Hepatocyte (in vitro differentiated cells): ENCODE data around the gene ERP29. TPM values are rescaled to one million over a fixed set of nuclear protein-coding genes. Genes with fewer than 3 reads are reported as not detected.

Experiments
- DNase-seq: peaks from one replicate; pipeline ENCODE4 v3.0.0-alpha.2; 2016; ENCODE audit warnings: low spot score
- H2AFZ ChIP-seq: fragments of 200-600 bp; sonication (generic); 2 replicates; pipeline ENCODE4 v1.6.0; 2016; ENCODE audit warnings: antibody characterized with exemption, mild to moderate bottlenecking
- H3K27ac ChIP-seq: fragments of 200-600 bp; sonication (generic); 2 replicates; pipeline ENCODE4 v1.5.1; 2016; ENCODE audit warnings: mild to moderate bottlenecking
- H3K27me3 ChIP-seq: fragments of 200-600 bp; sonication (generic); 2 replicates; pipeline ENCODE4 v1.6.1; 2016
- H3K36me3 ChIP-seq: fragments of 200-600 bp; sonication (generic); replicated peaks from 2 replicates; pipeline ENCODE4 v1.5.1; 2016; ENCODE audit warnings: low read depth; ENCODE audit not compliant: insufficient read depth
- H3K4me1 ChIP-seq: fragments of 200-600 bp; sonication (generic); 2 replicates; pipeline ENCODE4 v1.5.1; 2016; ENCODE audit warnings: mild to moderate bottlenecking, moderate library complexity; ENCODE audit not compliant: insufficient read depth
- H3K4me2 ChIP-seq: fragments of 200-600 bp; sonication (generic); 2 replicates; pipeline ENCODE4 v1.6.0; 2016
- H3K4me3 ChIP-seq: fragments of 200-600 bp; sonication (generic); 2 replicates; pipeline ENCODE4 v1.5.1; 2016; ENCODE audit warnings: mild to moderate bottlenecking
- H3K79me2 ChIP-seq: fragments of 200-600 bp; sonication (generic); 2 replicates; pipeline ENCODE4 v1.6.0; 2017; ENCODE audit warnings: mild to moderate bottlenecking
- H3K9me2 ChIP-seq: fragments of 200-600 bp; sonication (generic); replicated peaks from 2 replicates; pipeline ENCODE4 v1.6.0; 2017; ENCODE audit warnings: mild to moderate bottlenecking; ENCODE audit not compliant: insufficient read depth
- H3K9me3 ChIP-seq: fragments of 200-600 bp; sonication (generic); 2 replicates; pipeline ENCODE4 v1.5.1; 2016; ENCODE audit warnings: low read depth, mild to moderate bottlenecking
- H4K20me1 ChIP-seq: fragments of 200-600 bp; sonication (generic); 2 replicates; pipeline ENCODE4 v1.6.0; 2016; ENCODE audit warnings: mild to moderate bottlenecking; ENCODE audit not compliant: insufficient read depth, poor library complexity, severe bottlenecking
- EZH2 ChIP-seq: fragments of 200-600 bp; sonication (generic); IDR thresholded peaks from 2 replicates; pipeline ENCODE4 v1.6.1; 2016; ENCODE audit warnings: antibody characterized with exemption, mild to moderate bottlenecking, borderline replicate concordance
- EZH2phosphoT487 ChIP-seq: fragments of 200-600 bp; sonication (generic); IDR thresholded peaks from one replicate; pipeline ENCODE4 v1.6.1; 2018; ENCODE audit warnings: antibody characterized with exemption, mild to moderate bottlenecking, low read depth, moderate library complexity; ENCODE audit not compliant: unreplicated experiment, severe bottlenecking
- WGBS: methylation state at CpG from one replicate; pipeline ENCODE4 v1.1.6; 2016; ENCODE audit warnings: low lambda C conversion rate; ENCODE audit errors: missing lambda C conversion rate; 5-methylcytosine and 5-hydroxymethylcytosine counted together
- polyA plus RNA-seq: library from polyadenylated mRNA; unstranded; fragments of >200 nt; fragmentation: Nextera tagmentation; extraction: Ambion mirVana; gene quantifications from 2 replicates; pipeline ENCODE4 v1.2.1, GENCODE V29; 2016
- total RNA-seq: library from RNA; depleted of rRNA; stranded (reverse); fragments of >200 nt; gene quantifications from 2 replicates; pipeline ENCODE4 v1.2.3, GENCODE V29; 2014
- TF ChIP-seq, protein P1 (sequence below): fragments of 200-600 bp; sonication (generic); IDR thresholded peaks from 2 replicates; pipeline ENCODE4 v1.5.1; 2016; ENCODE audit warnings: antibody characterized with exemption, mild to moderate bottlenecking; ENCODE audit not compliant: poor library complexity

ERP29 gene
- total RNA-seq (178 and 194 TPM in 2 replicates), polyA plus RNA-seq (228 and 253 TPM in 2 replicates)

DNA sequence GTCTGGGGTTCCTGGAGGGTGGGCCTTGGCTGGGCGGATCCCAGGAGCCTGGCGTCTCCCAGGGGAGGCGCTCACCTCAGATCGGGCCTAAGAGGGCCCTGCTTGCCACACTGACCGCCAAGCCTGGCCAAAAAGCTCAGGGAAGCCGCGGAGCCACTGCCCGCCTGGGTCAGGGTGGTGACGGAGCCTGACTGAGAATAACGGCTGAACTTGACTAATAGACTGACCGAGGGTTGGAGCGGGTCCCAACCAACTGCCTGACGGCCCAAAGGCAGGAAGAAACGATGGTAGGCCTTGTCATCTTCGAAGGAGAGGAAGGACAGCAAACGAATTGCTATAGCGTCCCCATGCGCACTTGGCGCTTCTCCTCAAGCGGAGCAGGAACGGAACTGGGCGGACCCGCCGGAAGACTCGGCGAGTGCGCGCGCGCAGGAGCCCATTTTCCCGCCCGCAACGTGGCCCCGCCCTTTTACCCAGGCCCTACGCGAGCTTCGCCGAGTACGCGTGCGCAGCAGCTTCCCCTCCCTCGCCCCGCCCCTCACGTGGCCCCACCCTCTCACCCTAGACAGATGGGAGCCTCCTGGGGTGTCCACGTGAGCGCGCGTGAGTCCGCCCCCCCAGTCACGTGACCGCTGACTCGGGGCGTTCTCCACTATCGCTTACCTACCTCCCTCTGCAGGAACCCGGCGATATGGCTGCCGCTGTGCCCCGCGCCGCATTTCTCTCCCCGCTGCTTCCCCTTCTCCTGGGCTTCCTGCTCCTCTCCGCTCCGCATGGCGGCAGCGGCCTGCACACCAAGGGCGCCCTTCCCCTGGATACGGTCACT lies at the start of gene ERP29, which contains the start of gene TMEM116:
Gene ERP29, plus strand, starts transcription at position 652 of the 826 bp plus-strand sequence. Its CDS starts 40 bp downstream, at position 692.
Gene TMEM116, minus strand, starts transcription at position 391 of the 826 bp plus-strand sequence. CDS start 7,895 bp downstream, outside the sequence.
- peaks cover 53% of the 10 kb centered on the region for H3K79me2 ChIP-seq
- no peaks in the 10 kb centered on the region for H3K9me2 ChIP-seq
- WGBS: under 1% methylated on average over 43 of the region's 67 CpGs
- DNase-seq: peak; percentile 100
- H3K4me1 ChIP-seq: peaks cover 20% of the 10 kb centered on the region
- H4K20me1 ChIP-seq: peaks cover 14% of the 10 kb centered on the region
- H3K4me2 ChIP-seq: peak within 1 kb of the TSS; percentile 88
- no peak for TF ChIP-seq EZH2
- TF ChIP-seq, protein P1, sequence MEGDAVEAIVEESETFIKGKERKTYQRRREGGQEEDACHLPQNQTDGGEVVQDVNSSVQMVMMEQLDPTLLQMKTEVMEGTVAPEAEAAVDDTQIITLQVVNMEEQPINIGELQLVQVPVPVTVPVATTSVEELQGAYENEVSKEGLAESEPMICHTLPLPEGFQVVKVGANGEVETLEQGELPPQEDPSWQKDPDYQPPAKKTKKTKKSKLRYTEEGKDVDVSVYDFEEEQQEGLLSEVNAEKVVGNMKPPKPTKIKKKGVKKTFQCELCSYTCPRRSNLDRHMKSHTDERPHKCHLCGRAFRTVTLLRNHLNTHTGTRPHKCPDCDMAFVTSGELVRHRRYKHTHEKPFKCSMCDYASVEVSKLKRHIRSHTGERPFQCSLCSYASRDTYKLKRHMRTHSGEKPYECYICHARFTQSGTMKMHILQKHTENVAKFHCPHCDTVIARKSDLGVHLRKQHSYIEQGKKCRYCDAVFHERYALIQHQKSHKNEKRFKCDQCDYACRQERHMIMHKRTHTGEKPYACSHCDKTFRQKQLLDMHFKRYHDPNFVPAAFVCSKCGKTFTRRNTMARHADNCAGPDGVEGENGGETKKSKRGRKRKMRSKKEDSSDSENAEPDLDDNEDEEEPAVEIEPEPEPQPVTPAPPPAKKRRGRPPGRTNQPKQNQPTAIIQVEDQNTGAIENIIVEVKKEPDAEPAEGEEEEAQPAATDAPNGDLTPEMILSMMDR: peak; percentile 52
- H3K36me3 ChIP-seq: peaks cover 5% of the 10 kb centered on the region
- H3K9me3 ChIP-seq: peaks cover 6% of the 10 kb centered on the region
- peak within 1 kb of the TSS; percentile 57 for H3K4me3 ChIP-seq
- no peaks in the 10 kb centered on the region for H3K27me3 ChIP-seq
- peak within 1 kb of the TSS; percentile 75 for H2AFZ ChIP-seq
- peak within 1 kb of the TSS; percentile 95 for H3K27ac ChIP-seq

DNA sequence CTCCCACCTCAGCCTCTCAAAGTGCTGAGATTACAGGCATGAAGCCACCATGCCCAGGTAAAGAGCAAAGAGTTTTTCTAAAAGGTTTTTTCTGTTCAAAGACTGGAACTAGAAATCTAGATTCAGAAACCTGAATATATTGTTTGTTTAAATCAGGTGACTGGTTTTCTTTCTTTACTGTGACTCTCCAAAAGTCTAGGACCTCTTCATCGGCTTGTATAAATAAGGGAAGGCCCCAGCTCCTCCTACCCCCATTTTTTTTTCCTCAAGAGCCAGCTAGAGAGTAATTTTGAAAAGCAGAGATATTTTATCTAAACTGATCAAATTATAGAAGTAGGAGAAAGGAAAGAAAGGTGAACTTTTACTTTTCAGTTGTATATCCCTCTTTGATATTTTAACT lies 48.3 kb upstream of the ERP29 start:
- DNase-seq: no peak
- Histone ChIP-seq H3K79me2 (no peaks in the 10 kb centered on the region), H3K36me3 (no peaks in the 10 kb centered on the region), H3K4me1 (no peaks in the 10 kb centered on the region), H3K9me3 (peaks cover 4% of the 10 kb centered on the region), H3K4me3 (no peak overlapping the region), H3K27me3 (no peaks in the 10 kb centered on the region), H4K20me1 (no peaks in the 10 kb centered on the region), H3K27ac (no peak overlapping the region), H3K9me2 (no peaks in the 10 kb centered on the region), H3K4me2 (no peak overlapping the region), H2AFZ (no peak overlapping the region)
- WGBS: 74% methylated on average over 1 of the region's 1 CpG
- TF ChIP-seq, protein P1: no peak
- TF ChIP-seq EZH2phosphoT487 (no peak), EZH2 (no peak)

DNA sequence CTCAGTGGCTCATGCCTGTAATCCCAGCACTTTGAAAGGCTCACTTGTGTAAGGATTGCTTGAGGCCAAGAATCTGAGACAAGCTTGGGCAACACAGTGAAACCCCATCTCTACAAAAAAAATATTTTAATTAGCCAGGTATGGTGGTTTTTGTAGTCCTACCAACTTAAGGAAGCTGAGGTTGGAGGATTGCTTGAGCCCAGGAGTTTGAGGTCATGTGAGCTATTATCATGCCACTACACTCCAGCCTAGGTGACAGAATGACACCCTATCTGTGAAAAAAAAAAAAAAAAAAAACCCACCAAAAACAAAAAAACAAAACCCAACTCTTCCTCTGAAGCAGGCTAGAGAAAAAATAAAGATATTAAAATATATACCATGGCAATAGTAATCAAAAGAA lies 41.4 kb upstream of the ERP29 start:
- H3K36me3 ChIP-seq: no peaks in the 10 kb centered on the region
- H3K27me3 ChIP-seq: no peaks in the 10 kb centered on the region
- no peak overlapping the region for H2AFZ ChIP-seq
- H3K4me3 ChIP-seq: no peak overlapping the region
- no peak overlapping the region for H3K27ac ChIP-seq
- H3K79me2 ChIP-seq: no peaks in the 10 kb centered on the region
- no peaks in the 10 kb centered on the region for H3K9me2 ChIP-seq
- no peaks in the 10 kb centered on the region for H3K9me3 ChIP-seq
- H4K20me1 ChIP-seq: no peaks in the 10 kb centered on the region
- no peak for TF ChIP-seq EZH2
- TF ChIP-seq, protein P1: no peak
- H3K4me1 ChIP-seq: no peaks in the 10 kb centered on the region
- H3K4me2 ChIP-seq: no peak overlapping the region
- no peak for DNase-seq
